Activated CD4-positive, CD25-positive, alpha-beta regulatory T cell (primary cell): ENCODE results near the gene COL25A1.
"Not testable (repeated sequence)": the region's sequence is repeated elsewhere in the genome, so short reads cannot be mapped to it uniquely, and the experiment has no call there.

Experiments
- DNase-seq, 4 experiments: peaks; one replicate each; lab custom pipeline; 2025; lab: John Stamatoyannopoulos, UW

The COL25A1 gene

DNA sequence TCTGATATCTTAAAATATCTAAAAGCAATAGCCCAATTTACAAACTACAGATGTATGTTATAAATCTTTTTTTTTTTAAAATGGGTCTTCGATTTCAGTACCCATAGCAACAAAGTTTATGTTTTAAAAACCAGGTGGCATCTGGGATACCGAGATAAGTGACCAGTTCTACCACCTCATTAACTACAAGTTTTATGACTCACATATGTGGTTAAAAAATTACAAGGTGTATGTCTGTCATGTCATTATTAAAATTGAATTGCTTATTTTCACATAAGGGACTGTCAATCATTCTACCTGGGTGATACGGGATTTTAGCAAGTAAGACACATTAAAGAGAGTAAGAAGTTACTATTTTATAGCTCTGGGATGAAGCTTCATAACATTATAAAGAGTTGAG, 347.6 kb downstream of the COL25A1 start:
- no peak for DNase-seq

GRCh38 chr4:108953941-108954340, 348.5 kb downstream of the COL25A1 start:
- DNase-seq = no peak

- no peak for DNase-seq
These were observed 352.1 kb downstream of the COL25A1 start for GRCh38 chr4:108950158-108950915.

GRCh38 chr4:108947526-108947925, 354.9 kb downstream of the COL25A1 start:
- no peak for DNase-seq

- DNase-seq = no peak
These were observed 356.2 kb downstream of the COL25A1 start for GRCh38 chr4:108946237-108946636.

- no peak for DNase-seq
These were observed 358.4 kb downstream of the COL25A1 start for GRCh38 chr4:108943976-108944591.

DNA sequence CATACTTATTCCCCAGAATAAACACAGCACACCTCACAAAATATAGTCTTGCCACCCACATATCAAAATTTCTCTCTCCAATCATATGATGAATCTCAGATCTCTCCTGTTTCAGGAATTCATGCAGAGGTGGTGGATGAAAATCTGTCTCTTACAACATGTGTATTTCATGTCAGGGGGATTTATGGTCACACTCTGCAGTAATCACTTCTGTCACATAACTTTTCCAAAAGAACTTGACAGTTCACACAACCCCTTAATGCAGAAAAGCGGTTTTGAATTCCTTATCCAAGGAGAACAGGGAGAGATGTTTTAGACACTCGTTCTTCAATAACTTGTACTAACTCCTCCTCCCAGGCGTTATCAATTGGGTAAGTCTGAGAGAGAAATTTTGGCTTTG, 359.1 kb downstream of the COL25A1 start:
- DNase-seq = no peak

DNA sequence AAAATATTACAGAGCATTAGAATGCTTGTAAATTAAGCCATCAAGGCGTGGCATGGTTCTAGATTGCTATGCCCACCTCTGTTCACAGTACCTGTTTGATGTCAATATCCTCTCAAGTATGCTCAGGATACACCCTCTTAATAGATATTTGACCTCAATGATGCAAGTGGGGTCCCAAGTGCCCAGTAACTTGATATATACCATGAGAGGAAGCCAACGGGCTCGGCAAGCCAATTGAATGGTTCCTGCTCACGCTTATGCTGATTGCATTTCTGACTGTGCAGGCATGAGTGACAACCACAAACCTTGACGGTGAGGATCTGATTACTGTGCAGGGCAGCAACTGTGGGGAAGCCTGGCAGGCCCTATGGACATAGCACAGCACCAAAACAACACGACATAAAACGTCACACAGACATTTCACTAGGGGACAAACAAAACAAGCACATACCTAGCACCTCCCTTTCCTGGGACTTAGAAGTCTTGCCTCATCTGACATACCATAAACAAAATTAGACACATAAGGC, 360.5 kb downstream of the COL25A1 start:
- DNase-seq = no peak

DNA sequence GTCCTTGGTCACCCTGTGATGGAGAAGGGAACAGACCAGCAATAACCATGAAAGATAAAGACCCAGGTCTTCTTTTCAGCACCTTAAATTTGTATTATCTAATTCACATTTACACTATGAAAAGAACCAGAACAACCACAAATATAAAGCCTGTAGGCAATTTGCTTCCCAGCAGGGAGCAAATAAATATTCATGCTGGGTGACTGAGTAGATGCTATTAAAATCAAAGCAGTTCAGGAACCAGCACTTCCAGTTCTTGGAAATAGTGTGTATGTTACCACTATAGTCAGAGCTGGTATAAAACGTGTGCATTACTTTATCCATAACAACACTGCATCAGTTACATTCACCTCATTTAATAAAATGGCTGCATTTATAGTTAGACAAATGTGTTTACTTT, 361.8 kb downstream of the COL25A1 start:
- no peak for DNase-seq

- DNase-seq = no peak
These were observed 362.3 kb downstream of the COL25A1 start for GRCh38 chr4:108940149-108940548.

DNA sequence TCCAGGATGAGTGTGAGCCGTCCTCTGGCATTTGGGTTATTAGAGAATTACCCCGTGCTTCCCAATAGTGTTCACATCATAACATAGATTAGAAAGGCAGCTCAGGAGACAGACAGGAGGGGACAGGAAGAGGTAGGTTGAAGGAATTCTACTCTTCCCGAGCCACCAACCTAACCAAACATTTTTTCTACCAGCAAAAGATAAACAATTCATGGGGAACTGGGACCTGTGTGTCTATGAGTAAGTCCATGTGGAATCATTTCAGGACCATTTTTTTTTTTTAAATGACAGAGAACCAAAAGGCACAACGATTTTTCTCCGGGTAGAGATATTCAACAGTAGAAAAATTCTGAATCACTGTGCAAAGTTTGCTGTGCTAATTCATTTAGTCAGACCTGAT, 365.4 kb downstream of the COL25A1 start:
- no peak for DNase-seq

- not testable (repeated sequence) for DNase-seq
These were observed 368.5 kb downstream of the COL25A1 start for GRCh38 chr4:108933925-108934324.

GRCh38 chr4:108933046-108933445, 369.4 kb downstream of the COL25A1 start:
- DNase-seq = no peak

DNA sequence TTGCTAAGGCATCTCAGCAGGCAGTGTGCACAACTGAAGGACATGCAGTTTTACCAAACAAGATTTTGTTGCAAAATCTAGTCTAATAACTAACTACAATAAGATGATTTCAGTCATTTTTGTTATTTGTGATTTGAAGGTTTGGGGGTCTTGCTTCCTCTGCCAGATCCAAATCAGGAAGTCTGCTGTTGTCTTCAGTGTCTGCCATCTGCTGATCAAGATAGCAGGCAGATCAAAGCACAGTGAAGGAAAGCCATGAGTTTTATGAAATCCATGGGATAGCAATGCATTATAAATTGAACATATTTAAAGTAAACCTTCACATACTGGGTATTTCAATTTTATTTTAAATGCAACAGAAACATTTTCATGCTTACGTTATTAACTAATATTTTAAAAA, 370.5 kb downstream of the COL25A1 start:
- no peak for DNase-seq

- no peak for DNase-seq
These were observed 372.3 kb downstream of the COL25A1 start for GRCh38 chr4:108930186-108930585.

GRCh38 chr4:108926781-108927180, 375.7 kb downstream of the COL25A1 start:
- DNase-seq = no peak

DNA sequence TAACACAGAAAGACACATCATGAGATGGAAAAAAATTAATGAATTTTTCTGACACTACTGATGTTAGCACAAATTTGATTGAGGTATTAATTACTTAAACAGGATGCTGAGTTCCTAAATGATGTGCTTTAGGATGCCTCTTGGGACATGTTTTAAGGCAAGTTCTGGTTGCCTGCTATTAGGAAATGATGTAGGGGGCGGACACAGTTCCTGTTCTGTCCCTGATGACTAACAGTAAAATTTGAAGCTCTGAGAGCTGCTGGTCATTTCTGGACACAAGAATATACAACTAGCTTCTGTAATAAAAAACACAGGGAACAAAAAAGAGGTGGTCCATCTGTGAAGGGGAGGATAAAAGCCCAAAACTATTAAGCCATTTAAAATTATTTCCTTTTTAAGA, 376.4 kb downstream of the COL25A1 start:
- DNase-seq = no peak

- DNase-seq = no peak
These were observed 380.3 kb downstream of the COL25A1 start for GRCh38 chr4:108922191-108922590.

- DNase-seq = no peak
These were observed 381.9 kb downstream of the COL25A1 start for GRCh38 chr4:108920395-108921087.

GRCh38 chr4:108919226-108919893, 383.1 kb downstream of the COL25A1 start:
- DNase-seq = no peak

- DNase-seq = no peak
These were observed 385.2 kb downstream of the COL25A1 start for GRCh38 chr4:108917255-108917654.

GRCh38 chr4:108916638-108917037, 385.8 kb downstream of the COL25A1 start:
- DNase-seq = no peak
